ENCODE measurements around the gene GALNT9.

GALNT9 gene

DNA sequence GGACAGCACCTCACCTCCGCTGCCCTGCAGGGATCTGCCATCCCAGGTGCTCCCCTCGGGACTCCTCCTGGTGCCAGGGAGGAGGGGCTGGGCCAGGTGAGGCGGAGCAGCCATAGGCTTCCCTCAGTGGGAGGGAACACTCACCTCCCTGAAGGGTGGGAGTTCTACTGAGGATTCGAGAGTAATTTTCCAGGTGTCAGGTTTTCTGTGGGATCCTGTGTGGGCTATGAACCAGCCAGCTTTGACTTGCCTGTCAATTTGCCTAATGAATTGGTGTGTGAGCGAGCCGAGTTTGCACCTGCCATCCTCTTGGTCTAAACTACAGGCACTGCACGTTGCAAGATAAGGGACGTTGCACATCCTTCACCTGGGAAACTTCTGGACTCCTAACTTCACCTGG, 134.8 kb downstream of the GALNT9 start:
- no peak for DNase-seq

- no peak for DNase-seq
These were observed 135.3 kb downstream of the GALNT9 start for GRCh38 chr12:132194056-132194455.

DNA sequence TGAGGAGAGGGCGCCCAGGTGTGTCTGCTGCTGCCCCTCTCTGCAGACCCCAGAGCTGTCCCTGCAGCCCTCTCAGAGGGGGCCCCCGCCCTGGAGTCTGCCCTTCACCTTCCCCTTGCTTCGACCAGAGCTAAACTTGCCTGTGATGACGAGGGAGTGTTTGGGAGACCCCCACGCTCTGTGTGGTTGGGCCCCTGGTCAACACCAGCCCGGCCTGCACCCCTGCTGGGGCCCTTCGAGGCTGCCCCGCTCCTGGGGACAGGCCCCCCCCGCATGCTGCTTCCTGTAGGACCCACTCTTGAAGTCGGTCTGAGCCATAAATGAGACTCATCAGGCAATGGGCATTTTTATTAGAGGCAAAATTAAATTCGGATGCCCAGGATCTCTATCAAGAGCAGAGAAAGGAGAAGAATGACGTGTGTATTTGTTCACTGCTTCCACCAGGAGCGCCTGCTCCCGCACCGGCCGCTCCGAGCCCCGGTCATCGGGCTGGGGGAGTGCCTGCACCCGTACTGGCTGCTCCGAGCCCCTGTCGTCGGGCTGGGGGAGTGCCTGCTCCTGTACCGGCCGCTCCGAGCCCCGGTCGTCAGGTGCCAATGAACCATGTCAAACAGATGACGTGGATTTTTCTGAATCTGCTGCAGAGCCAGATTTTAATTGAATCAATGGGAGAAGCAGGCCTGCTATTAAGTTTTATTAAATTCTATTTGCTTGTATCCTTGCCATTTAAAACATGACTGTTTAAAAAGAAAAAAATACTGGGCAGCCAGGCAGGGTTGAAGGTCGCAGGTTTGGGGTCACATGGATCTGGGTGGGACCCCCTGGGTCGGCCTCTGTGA, 137.5 kb downstream of the GALNT9 start:
- no peak for DNase-seq

DNA sequence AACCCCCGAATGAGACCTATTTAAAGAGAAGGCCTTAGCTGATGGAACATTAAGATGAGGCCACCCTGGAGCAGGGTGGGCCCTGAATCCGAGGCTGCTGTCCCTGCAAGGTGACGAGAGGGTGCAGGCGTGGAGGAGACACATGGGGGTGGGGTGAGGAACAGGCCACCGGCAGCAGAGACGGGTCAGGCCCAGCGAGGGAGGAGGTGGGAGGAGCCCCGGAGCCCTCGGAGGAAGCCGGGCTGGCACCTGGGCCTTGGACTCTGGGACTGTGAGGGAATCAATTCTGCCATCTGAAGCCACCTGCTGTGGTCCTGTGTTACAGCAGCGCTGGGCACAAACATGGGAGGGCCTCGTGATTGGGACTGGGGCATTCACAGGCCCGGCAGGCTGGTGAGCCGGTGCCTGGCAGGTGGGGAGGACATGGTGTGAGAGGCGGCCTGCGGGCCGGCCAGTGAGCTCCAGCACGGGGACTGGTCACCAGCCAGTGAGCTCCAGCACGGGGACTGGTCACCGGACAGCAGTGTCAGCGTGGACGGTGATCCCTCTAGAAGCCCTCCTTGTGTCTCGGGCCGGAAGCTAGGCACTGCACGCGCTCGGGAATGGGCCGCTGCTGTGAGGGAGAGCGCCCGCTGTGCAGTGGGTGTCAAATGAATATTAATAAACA, 138.4 kb downstream of the GALNT9 start:
- DNase-seq = no peak

- DNase-seq = no peak
These were observed 139.2 kb downstream of the GALNT9 start for GRCh38 chr12:132190012-132190755.

DNA sequence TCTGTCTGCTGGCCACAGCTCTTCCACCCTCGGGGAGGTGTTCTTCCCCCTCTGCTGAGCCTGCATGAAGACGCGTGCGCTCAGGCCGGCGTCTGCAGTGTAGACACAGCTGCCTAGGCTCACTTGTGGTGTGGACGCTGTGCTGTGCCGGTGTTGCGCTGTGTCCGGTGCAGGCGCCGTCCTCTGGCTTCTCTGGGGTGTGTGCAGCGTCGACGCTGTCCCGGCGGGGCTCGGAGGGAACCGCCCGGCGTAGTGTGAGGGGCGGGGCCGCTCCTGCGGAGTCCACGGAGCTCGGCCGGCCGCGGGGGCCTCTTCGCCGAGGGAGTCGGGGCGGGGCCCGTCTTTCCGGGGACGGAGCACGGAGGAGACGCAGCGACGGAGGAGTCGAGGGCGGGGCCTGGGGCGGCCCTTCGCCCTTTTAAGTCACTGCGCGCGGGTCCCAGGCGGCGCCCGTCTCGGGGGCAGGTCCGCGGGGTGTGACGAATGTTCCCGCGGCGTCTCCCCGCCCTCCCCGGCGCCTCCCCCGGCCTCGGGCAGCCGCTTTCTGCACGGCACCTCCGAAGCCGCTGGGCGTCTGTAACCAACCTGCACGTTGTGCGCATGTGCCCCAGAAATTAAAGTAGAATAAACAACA, 139.9 kb downstream of the GALNT9 start:
- peak; percentile 93 for DNase-seq

DNA sequence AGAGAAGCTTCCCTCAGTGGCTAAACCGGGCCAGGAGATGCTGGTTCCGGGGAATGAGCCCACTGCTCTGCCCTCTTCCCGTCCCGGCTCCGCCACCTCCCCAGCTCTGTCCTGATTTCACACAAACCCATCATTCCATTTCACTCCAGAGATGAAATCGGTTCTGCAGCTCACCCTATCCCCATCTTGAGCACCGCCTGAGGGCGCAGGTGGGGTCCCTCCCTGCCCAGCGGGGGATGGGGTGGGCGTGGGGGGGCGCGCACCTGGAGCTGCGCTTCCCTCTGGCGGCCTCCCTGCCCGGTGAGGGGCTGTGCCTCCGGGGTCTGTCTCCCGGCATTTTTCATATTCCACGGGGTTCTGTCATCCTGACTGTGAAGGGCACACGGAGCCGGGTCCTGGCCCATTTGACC, 140.5 kb downstream of the GALNT9 start:
- no peak for DNase-seq

GRCh38 chr12:132188451-132188901, 140.9 kb downstream of the GALNT9 start:
- no peak for DNase-seq

DNA sequence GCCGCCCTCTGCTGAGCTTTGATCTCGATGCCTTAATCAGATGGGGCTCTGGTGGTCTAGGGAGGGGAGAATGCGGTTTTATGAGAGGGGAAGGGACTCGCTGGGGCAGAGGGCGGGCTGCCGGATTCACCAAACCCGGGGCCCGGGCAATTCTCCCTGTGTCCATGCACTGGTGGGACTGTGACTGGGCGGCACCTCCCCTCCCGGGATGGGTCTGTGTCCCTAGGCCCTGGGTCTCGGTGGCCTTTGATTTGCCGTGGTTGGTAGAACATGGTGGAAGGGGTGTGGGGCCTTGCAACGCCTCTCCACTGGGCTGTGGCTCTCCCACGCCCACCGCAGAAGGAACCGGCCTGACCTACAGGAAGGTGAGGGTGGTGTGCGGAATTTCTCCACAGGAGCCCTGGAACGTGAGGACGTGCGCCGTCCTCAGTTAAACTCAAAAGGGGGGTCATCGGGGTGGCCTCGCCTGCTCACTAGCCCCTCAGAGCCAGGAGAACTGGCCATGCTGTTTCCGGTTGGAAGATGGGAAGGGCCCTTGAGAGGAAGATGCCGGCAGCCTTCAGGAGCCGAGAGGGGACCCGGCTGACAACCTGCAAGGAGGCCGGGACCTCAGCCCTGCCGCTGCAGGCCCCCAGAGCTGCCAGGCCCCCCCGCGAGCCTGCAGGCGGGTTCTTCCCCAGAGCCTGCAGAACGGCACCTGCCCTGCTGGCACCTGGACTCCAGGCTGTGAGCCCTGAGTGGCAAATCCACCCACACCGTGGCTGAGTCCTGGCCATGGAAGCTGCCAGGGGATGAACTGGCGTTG, 141.5 kb downstream of the GALNT9 start:
- no peak for DNase-seq

DNA sequence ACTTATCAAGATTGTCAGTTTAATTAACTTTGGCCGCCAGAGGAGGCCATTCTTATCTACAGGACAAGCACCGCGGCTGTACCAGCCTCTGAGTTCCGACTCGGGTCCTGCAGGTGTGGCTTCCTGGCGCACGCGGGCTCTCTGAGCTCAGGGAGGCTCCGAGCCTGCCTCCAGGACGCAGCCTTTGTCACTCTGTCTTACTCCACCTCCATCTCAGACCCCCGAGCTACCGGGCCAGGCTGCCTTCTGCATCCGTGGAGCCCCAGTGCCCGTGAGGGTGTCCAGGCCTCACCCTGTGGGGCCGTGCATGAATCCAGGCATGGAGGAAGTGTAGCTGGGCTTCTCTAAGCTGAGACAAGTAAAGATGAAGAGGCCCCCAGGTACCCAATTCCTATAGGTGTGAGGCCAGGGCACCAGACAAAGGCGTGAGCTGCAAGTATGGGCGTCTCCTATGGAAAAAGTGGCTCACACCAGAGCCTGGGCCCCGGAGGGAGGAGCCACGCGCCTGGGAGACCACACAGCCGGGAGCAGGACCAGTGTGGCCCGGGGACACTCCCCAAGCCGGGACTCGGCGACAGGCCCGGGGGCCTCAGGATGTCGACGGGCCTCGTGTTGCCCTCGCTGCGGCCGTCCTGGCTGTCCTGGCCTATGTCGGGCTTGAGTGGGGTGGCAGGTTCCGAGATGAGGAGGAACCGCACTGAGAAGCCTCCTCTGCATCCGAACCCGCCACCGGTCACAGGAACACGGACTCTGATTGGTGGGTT, 142.3 kb downstream of the GALNT9 start:
- no peak for DNase-seq

- no peak for DNase-seq
These were observed 143.1 kb downstream of the GALNT9 start for GRCh38 chr12:132186208-132186856.

DNA sequence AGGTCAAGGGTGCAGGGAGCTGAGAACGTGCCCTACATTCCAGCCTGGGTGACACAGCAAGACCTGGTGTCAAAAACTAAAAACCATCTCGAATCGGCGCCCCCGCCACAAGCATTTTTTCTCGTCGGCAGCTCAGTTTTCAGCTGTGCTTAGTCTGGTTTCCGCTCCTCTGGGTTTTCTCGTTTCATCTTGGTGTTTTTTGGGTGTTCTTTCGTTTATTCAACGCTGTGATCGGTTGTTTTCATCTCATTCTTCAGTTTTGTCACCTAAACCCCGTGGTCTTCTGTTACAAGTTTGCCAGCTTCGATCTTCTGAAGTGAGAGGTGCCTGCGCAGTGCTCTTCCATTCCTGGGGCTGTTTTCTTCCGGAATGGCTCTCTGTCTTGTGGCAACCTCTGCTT, 143.7 kb downstream of the GALNT9 start:
- no peak for DNase-seq

DNA sequence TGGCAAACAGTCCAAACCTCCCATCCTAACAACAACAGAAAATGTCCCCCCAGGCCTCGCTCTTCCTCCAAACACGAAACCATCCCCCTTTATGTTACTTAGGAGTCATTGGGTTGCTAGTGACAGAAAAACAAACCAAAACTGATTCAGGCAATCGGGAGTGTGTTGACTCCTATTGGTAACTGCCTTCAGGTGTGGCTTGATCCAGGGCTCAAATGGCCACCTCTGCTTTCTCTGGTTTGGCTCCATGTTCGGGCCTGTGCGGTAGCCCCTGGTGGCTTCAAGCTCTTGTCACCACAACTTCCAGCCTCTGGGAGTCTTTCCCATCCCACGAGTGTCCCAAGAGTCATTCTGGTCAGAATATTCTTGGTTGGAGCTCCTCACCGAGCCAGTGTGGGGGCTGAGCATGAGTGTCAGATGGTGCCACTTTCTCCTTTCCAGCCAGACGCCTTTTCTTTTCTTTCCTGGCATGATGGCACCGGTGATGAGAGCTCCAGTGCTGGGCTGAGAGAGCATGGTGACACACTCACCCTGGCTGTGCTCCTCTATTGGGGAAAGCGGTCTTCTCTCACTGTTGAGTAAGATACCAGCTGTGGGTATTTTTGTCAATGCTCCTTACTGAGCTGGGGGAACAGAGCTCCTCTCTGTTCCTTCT, 146.6 kb downstream of the GALNT9 start:
- DNase-seq = no peak

DNA sequence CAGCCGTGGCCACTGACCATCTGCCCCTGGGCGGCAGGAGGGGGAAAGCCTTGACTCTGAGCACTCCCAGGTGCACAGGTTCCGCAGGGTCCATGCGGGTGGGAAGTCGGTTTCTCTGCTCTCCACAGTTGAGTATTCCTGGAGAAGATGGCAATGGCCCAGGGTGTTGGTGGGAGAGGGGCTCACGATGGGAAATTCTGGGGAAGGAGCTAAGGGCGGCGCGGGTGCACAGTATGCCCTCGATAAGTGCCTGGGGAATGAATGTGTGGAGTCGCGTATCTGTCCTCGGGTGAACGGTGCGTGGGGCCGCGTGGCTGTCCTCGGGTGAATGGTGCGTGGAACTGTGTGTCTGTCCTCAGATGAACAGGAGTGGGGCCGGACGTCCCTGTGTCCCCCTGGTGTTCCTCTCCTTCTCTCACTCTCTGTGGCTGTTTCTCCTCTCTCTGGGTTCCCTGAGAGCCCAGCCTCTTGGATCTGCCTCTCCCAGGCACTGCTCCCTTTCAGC, 147.1 kb downstream of the GALNT9 start:
- DNase-seq = no peak

GRCh38 chr12:132181570-132182200, 147.7 kb downstream of the GALNT9 start:
- no peak for DNase-seq

GRCh38 chr12:132180648-132181546, 148.5 kb downstream of the GALNT9 start:
- no peak for DNase-seq

- no peak for DNase-seq
These were observed 149.7 kb downstream of the GALNT9 start for GRCh38 chr12:132179431-132180362.

Measured in activated CD4-positive, CD25-positive, alpha-beta regulatory T cell treated with anti-CD3 and anti-CD28 coated beads, Interleukin-2, amount 50 U/mL, for 72 hours (primary cell).